SIG-M5 (cell line): ENCODE results near the gene INHBB.

ENCODE experiments used
- DNase-seq: peaks from one replicate; lab custom pipeline; 2025; lab: John Stamatoyannopoulos, UW

INHBB gene

DNA sequence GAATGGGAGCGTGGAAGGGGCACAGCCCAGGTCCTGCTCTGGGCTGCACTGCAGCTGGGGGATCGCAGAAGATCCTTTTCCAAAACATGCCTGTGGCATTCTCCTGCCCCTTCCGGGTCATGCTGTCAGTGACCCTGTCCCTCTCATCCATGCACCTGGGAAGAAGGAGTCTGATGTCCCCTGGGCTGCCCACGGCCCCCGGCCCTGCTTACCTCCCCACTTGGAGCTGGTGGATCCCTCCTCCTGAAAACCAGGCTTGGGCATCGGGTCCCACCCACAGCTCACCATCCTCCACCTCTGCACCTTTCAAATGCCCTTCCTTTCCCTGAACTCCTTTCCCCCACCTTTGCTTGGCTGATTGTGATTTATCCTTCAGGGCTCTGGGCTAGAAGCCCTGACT lies 11.8 kb downstream of the INHBB start:
- DNase-seq, result no peak

DNA sequence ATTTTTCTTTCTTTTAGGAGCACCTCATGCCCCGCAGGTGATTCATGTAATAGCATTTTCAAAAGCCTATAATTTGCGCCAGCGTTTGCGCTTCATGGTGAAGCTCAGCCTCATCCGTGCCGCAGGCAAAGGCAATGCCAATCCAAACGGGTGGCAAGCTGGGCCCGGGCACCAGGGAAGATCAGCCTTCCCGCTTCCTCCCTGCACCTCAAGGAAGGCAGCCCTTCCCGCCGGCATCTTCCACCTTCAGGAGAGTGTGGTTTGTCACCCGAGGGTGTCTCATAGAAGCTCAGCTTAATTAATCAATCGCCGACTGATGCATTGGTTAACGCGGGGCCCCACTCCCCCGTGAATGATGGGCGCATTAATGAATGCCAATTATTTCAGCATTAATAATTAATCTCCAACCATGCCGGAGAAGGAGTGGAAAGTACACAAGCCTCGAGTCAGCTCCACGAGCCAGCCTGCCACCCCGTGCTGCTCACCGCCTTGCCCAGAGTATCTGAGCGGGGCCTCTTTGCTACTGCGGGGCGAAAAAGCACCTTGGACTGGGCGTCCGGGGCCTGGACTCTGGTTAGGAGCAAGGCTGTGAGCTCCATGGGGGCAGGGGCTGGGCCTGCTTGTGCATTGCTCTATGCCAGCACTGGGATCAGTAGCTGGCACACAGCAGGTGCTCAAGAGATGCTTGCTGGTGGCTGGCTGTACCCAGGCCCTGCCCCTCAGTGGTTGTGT lies 13.0 kb downstream of the INHBB start:
- DNase-seq, result no peak

DNA sequence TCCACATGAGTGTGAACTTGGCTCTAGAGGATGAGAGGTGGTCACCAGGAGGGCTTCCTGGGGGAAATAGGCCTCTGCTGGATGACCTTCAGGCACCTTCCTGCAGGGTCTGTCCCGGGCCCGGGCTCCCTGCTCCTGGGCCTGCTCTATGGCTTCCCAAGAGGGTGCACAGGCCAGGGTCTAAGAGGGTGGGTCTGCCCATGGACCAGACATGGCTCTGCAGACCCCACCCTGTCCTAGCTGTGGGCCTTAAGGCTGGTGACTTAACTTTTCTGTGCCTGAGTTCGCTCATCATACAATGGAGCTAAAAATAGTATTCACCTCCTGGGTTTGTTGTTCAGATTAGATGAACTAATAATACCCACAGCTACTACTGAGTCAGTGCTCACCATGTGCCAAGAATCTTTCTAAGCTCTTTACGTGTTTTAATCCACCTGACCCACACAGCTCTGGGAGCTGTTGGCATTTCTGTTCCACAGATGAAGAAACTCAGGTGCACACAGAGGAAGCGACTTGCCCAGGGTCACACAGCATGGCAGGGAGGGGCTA lies 14.4 kb downstream of the INHBB start:
- no peak for DNase-seq

DNA sequence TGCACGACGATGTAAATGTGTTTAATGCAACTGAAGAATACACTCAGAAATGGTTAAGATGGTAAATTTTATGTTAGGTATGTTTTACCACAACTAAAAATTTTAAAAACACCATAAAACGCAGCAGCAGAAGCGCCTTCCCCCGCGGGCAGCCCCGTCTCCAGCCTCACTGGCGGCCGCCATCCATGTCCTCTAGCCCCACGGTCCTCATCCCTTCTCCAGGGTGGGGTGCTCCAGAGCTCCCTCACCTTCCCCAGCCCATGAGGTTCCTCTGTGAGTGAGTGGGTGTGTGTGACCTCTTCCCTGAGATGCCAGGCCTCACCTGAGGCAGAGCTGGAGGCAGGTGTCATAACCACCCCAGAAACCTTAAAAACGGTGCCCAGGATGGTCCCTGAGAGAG lies 17.0 kb downstream of the INHBB start:
- no peak for DNase-seq

DNA sequence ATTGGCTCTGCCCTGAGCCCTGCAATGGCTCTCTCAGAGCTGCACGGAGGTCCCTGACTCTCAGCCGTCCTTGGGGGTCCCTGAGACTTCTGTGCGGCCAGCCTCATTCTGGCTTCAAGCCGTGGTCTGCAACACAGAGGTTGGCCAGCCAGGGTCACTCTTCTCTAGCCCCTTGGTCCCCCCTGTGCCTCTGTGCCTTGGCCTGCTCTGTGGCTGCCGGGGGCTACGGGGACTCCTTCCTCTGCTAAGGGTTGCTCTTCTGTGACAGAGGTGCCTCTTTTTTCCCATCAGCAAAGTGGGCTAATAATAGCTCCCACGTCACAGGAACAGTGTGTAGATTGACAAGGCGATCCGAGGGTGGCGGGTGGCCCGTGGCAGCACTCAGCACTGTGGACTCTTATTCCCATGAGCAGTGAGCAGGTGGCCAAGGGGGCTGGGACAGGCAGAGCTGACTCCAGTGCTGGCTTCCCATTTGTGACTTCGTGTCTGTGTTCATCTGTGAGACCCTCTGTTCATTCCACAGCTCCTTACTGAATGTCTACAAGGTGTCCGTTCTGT lies 19.4 kb downstream of the INHBB start:
- DNase-seq, result no peak

DNA sequence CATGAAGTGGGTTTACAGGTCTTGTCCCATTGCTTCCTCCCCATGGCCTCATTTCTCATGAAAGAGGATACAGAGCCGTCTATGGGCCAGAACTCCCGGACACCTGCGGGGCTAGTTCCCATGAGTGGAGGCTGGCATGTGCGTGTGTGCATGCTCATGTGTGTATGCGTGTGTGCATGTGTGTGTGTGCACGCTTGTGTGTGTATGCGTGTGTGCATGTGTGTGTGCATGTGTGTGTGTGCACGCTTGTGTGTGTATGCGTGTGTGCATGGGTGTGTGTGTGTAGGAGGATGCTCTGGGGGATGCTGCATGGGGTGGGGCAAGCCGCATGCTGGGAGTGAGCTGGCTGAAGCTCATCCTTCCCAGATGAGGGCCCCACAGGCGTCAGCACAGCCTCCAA lies 20.8 kb downstream of the INHBB start:
- DNase-seq, result no peak

DNA sequence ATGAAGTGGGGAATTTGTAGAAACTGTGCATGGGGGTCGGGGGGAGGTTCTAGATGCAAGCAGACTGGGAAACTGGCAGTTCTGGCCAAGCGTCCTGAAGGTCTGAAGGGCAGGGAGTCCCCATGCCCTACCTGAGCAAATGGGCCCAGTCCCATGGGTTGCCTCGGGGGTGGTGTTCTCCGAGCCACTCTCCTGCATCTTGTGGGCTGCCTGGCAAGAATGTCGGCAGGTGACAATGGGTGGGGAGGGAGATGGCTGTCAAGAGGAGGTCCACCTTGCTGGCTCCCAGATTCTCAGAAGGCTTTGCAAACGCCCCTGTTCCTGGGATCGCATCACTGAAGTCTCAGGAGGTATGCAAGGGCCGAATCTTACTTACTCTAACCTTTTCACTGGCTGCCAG lies 21.3 kb downstream of the INHBB start:
- no peak for DNase-seq

DNA sequence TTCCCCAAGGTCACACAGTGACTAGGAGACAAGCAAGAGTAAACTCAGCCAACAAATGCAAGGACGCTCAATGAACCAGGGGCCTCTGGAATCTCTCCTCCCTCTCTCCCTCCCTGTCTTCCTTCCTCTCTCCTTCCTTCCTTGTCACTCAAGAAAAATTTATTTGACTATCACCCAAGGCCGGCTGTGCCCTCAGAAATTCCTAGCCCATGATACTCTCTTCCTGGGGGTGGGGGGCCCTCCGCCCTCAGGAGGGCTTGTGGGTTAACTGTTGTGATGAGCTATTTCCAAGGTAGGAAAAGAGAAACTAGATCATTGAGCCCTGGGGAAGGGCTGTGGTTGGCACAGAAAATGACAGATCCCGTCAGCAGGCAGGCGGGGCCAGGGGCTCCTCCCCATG lies 21.7 kb downstream of the INHBB start:
- no peak for DNase-seq

DNA sequence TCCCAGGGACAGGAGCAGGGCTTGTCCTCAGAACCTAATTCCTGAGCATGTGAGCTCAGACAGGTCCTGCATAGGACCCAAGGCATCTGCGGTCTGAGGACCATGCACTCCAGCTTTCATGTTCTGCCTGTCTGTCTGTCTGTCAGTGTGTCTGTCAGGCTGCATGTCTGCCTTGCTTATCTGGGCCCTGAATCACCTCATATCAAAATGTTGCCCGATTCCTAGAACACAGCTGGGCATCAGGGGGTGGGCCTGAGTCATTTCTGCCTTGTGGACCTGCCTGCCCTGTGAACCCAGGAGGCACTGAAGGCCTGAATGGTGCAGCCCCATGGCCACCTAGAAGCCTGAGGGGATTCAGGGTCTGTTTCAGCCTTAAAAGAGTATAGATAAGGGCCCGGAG lies 22.1 kb downstream of the INHBB start:
- DNase-seq, result no peak

DNA sequence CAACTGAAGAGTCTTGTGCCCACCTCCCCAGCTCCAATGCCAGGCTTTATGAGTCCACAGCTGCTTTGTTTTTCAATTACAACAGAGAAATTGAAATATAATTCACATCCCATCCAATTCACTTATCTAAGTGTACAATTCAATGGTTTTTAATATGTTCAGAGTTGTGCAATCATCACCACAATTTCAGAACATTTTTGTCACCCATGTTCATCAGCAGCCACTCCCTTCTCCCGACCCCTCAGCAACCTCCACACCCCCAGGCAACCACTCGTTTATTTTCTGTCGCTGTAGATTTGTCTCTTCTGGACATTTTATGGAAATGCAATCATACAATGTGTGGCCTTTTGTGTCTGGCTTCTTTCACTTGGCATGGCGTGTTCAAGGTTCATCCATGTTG lies 23.3 kb downstream of the INHBB start:
- DNase-seq, result no peak

DNA sequence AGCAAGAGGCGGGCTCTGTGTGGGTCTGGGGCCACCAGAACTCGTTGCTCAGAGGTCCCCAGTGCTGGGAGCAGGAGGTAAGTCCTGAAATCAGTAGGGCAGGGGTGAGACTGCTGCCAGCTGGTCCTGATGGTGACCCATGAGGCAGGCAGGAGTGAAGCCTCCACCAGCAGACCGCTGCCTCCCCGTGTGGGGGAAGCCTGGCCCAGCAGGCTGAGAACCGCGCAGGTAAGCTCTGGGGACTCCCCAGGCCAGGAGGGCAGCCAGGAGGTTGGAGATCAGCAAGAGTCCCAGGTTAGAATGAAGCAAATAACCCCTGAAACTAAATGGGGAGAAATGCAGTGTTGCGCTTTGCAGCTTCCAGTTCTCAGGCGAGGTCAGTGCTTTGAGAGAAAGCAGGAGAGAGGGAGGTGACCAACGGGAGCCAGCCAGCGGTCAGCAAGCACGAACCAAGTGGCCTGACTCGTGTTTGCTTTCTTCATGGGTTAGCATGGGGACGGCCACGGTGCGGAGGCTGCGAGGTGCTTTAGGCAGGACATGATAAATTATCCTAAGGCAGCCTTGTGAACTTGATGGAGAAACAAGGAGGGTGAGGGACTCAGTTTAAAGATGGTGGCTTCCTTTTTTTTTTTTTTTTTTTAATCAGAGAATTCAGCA lies 26.2 kb downstream of the INHBB start:
- no peak for DNase-seq

DNA sequence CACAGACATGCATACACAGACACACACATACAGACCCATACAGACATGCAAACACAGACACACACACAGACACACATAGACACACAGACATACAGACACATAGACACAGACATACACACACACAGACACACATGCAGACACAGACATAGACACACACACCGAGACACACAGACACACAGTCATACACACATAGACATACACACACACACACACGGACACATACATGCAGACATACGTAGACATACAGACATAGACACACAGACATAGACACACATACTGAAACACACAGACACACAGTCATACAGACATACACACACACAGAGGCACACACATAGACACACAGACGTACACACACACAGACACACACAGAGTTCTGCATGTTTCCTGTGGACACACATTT lies 26.9 kb downstream of the INHBB start:
- DNase-seq, result no peak

DNA sequence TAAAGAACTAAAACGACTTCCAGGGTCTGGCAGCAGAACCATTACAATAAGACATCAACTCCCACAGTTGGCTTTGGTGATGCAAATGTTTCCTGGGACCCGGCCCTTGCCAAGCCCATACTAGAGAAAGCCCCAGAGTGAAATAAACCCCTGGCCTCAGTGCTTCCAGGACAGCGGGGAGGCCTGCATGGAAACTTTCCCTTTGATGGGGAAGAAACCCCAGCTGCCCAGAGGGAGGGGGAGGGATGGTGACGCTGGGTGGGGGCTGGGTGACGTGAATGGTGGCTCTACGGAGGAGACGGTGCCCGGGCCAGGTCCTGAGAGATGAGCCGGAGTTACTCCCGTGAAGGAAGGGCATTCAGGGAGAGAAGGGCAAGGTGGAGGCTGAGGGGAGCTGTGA lies 27.5 kb downstream of the INHBB start:
- no peak for DNase-seq

DNA sequence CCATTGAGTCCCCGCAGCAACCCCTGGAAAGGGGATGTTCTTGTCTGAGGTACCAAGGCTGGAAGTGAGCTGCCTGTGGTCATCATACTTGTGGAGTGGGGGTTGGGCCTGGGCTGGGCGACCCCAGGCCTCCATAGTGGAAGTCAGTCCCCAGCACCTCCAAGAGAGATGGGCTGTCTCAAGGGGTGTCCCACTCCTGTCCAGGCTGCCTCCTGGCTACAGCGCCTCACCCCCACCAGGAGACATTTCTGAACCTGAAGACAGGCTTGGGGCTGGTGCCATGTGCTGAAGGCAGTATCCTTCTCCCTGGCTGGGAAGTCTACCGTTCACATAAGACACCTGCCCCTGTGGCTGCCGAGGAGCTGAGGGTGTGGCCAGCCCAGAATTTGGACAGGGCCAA lies 28.9 kb downstream of the INHBB start:
- no peak for DNase-seq

DNA sequence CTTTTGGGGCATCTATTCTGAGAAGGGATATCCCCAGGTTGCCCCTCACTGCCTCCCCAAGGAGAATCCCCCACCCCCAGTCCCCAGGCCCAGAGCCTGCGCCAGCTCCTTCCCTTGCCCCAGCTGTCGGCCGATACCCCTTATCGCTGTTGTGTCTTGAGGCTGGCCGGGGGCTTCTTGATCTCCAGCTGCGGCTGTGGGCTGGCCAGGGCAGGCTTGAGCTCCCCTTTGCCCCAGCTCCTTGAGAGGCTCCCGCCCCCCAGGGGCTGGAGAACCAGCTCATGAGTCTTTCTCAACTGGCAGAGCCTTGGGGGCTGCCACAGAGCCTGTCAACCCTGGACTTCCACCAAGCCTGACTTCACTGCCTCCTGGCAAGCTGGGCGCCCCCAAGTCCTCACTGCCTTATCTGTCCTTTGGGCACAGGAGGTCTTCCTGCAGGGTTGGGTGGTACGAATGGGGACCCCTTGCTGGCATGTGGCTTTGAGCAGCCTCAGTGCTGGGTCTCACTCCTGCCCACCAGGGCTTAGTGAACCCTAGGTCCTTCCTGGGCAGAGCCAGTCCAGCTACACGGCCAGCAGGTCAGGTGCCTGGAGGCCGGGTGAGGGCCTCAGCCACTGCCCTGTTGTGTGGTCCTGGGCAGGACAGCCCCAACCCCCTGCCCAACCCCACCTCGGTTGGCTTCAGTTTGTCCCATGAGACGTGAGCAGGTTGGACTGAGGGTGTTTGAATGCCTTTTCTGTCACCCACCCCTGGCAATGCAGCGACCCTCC lies 29.5 kb downstream of the INHBB start:
- no peak for DNase-seq

DNA sequence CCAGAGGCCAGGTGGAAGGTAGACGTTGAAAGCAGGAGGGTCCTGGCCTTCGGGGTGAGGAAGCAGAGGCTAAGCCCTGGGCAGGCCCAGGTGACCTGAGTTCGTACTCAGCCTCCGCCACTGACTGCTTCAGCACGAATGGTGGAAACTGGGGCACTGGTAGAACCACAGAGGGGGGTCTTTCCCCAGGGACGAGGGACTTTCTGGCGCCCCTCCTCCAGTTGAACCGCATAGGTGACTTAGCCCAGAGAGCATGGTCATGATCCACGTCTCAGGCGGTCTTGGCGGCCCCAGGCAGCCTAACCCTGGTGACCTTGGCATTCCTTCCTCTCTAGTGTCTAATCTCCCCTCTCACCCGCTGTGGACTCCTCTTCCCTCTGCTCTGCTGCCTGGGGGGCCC lies 30.2 kb downstream of the INHBB start:
- no peak for DNase-seq

DNA sequence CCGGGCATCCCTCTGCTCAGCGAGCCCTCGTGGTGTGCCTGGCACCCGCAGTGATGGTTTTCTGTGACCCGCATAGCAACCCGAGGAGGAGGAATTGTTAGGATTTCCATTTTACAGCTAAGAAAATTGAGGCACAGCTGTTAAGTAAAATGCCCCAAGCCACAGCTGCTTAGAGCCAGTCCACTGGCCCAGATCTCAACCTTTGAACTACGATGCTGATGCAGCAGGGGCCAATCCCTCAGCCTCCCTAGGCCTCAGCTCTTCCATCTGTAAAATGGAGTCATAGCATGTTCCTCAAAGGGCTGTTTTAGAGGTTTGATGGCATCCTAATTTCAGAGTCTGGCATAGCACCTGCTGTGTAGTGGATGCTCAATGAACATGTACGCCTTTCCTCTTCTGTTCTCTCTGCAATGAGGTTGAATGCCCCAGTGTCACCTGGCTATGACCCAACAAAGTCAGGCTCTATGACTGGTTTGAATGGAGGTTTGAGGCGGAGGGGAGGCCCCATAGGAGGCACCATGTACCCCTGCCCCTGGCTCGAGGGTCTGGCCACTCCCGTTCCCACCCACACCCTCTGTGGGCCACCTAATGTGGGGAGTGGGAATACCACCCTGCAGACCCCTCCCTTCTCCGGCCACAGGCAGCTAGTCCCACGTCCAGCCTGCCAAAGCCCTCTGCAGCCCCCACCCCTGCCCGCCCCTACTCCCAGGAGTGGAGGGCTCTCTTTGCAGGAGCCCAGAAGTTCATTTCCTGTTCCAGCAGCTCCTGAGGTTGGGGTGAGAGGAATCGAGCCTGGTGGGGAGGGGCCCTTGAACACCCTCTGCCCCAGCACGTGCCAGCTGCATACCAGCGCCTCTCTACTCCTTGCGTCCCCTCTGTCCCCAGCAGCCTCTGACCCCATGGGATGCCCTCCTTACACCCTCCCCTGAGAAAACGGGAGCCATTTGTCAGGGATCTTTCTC lies 31.0 kb downstream of the INHBB start:
- DNase-seq, result no peak

DNA sequence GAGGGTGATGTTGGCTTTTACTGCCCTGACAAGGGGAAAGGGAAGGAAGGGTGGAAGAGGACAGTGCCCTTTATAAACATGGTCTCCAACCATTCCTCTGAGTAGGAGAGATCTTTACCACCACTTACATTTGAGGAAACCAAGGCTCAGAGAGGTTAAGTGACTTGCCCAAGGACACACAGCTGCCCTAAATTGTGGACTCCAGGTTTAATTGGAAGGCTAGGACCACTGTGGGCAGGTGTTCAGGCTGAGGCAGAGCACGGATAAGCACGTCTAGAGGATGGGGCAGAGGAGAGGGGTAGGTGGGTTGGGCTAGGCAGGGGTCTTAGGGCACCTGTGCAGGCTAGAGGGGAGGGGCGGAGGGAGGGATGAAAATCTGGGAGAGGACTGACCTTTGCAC lies 32.7 kb downstream of the INHBB start:
- no peak for DNase-seq

DNA sequence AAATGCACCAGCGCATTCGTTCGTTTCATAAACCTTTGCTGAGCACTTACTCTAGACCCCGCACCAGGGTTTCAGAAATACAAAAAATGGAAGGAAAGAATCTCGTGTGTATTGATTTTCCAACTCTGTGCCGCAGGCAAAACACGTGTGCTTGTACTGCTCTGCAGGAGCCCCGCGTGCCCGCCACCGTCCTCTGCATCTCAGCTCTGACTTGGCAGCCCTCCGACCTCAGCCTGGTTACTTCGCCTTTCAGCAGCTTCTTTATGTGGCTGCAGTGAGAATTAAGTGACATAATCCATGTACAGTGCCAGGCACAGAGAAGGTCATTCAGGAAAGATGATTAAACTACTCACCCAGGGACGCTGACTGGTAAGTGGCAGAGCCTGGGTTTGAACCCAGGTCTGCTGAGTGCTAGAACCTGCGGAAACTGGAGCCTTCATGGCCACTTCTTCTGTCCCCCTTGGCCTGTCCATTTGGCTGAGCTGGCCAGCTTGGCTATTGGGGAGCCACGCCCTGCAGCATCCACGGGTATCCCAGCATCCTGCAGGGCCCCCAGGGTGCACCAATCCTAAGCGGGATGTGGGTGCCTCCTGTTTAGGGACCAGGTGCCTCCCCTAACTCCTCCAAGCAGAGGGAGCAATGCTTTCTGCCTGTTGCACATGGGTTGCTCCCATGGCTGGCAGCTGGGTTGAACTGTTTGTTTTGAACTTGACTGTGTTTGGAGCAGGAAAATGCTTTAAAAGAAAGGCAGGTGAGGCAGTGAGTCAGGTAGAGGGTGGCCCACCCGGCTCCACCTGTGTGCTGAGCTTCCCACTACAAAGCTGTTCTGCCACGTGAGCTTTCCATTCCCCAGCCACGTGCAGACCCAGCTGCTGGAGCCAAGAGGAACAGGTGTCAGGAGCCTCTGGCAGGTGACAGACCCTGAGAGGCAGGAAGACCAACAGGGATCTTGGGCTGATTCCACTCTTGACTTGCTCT lies 34.3 kb downstream of the INHBB start:
- DNase-seq, result no peak

DNA sequence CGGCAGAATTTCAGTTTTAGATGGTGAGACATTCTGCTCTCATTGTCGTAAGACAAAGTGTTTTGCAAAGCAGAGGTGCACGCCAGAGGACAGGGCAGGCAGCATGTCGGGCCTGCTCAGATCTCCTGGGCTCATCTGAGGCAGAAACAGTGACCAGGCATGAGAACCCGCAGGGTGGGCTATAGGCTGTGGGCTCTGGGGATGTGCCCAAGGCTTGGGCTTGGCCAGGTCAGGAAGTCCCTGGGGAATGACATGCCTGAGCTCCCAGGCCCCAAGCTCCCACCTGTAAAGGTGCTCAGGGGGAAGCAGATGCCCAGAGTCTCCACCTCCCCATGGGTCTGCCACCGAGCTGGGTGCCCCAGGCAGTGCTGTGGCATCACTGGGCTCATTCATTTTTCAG lies 35.3 kb downstream of the INHBB start:
- no peak for DNase-seq
